Measurements from ENCODE around the gene INSIG1.

DNA sequence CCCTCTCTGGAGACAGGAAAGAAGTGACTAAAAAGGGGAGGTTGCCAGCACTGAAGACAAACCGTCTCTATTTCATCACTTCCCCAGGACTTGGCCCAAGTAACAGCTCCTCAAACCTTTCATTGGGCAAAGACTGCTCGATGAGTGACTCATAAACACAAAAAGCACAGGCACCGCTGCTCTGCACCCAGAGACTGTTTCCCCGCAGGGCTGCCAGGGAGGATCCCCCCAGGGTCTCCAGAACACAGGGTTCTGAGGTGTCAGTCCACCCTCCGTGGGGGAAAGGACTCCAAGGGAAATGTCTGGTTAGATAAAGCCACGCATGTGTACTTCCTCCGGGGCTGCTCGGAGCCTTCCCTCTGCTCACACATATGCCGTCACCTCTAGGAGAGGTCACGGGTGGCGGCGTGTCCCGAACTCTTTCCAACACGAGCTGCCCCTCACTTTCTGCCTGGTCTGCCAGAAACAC, 59.9 kb downstream of the INSIG1 start:
- TF ChIP-seq, protein P1, sequence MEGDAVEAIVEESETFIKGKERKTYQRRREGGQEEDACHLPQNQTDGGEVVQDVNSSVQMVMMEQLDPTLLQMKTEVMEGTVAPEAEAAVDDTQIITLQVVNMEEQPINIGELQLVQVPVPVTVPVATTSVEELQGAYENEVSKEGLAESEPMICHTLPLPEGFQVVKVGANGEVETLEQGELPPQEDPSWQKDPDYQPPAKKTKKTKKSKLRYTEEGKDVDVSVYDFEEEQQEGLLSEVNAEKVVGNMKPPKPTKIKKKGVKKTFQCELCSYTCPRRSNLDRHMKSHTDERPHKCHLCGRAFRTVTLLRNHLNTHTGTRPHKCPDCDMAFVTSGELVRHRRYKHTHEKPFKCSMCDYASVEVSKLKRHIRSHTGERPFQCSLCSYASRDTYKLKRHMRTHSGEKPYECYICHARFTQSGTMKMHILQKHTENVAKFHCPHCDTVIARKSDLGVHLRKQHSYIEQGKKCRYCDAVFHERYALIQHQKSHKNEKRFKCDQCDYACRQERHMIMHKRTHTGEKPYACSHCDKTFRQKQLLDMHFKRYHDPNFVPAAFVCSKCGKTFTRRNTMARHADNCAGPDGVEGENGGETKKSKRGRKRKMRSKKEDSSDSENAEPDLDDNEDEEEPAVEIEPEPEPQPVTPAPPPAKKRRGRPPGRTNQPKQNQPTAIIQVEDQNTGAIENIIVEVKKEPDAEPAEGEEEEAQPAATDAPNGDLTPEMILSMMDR (conservative IDR thresholded peaks at IDR 0.05; ENCODE audit: low read length), result no peak
- TF ChIP-seq EZH2phosphoT487 (IDR thresholded peaks at IDR 0.05; ENCODE audit: borderline replicate concordance), result no peak

Measured in Loucy (cell line).